PC-9 (cell line): ENCODE results near the gene SPEF1. TPM values are rescaled to one million over a fixed set of nuclear protein-coding genes. Genes with fewer than 3 reads are reported as not detected.

ENCODE experiments used
- BruUV-seq: library from RNA; stranded (reverse); fragments of 400-500 nt; replicated peaks from 2 replicates; lab custom pipeline; 2021; lab: Mats Ljungman, UMichigan
- CTCF ChIA-PET: fragments of 300-600 bp; sonication (Branson Sonifier 250); formaldehyde crosslinking; loops from one replicate; lab custom pipeline; 2022; ENCODE audit warnings: antibody characterized with exemption; lab: Charles Lee
- POLR2A ChIA-PET: fragments of 300-600 bp; sonication (Branson Sonifier 250); formaldehyde crosslinking; loops from one replicate; lab custom pipeline; 2022; ENCODE audit warnings: antibody characterized with exemption; ENCODE audit not compliant: unreplicated experiment; lab: Charles Lee
- DNase-seq, 2 experiments: peaks; one replicate each; pipeline versions ENCODE4 v3.0.0 to v3.0.0-alpha.2; 2015 to 2022; ENCODE audit warnings: mixed read lengths in 1 of 2
- H2AFZ ChIP-seq: fragments of 200-600 bp; sonication (generic); 2 replicates; pipeline ENCODE4 v1.8.1; 2017; ENCODE audit warnings: antibody characterized with exemption
- H3F3A ChIP-seq: fragments of 200-600 bp; sonication (generic); 2 replicates; pipeline ENCODE4 v1.8.1; 2017; ENCODE audit warnings: antibody characterized with exemption, mild to moderate bottlenecking, low read depth; ENCODE audit not compliant: insufficient read depth
- H3K27ac ChIP-seq: fragments of 200-600 bp; sonication (generic); 2 replicates; pipeline ENCODE4 v1.6.1; 2016; ENCODE audit warnings: mixed run types
- H3K27me3 ChIP-seq: fragments of 200-600 bp; sonication (generic); 2 replicates; pipeline ENCODE4 v1.6.1; 2016; ENCODE audit warnings: low read depth, mixed run types; ENCODE audit not compliant: insufficient read depth
- H3K36me3 ChIP-seq: fragments of 200-600 bp; sonication (generic); 2 replicates; pipeline ENCODE4 v1.6.1; 2016; ENCODE audit warnings: low read depth, mixed run types
- H3K4me1 ChIP-seq: fragments of 200-600 bp; sonication (generic); replicated peaks from 2 replicates; pipeline ENCODE4 v1.6.1; 2016; ENCODE audit warnings: mixed run types; ENCODE audit not compliant: insufficient read depth
- H3K4me2 ChIP-seq: fragments of 200-600 bp; sonication (generic); 2 replicates; pipeline ENCODE4 v1.6.1; 2017; ENCODE audit warnings: mixed run types
- H3K4me3 ChIP-seq: fragments of 200-600 bp; sonication (generic); 2 replicates; pipeline ENCODE4 v1.6.1; 2016; ENCODE audit warnings: mixed run types
- H3K79me2 ChIP-seq: fragments of 200-600 bp; sonication (generic); 2 replicates; pipeline ENCODE4 v1.6.1; 2017; ENCODE audit warnings: low read depth, mixed run types
- H3K9me2 ChIP-seq: fragments of 200-600 bp; sonication (generic); 2 replicates; pipeline ENCODE4 v1.8.1; 2017; ENCODE audit warnings: mild to moderate bottlenecking; ENCODE audit not compliant: insufficient read depth
- H3K9me3 ChIP-seq: fragments of 200-600 bp; sonication (generic); 2 replicates; pipeline ENCODE4 v1.8.1; 2016; ENCODE audit warnings: low read depth; ENCODE audit not compliant: insufficient read depth
- H4K20me1 ChIP-seq: fragments of 200-600 bp; sonication (generic); 2 replicates; pipeline ENCODE4 v1.8.1; 2017; ENCODE audit not compliant: insufficient read depth
- CTCF ChIP-seq: fragments of 200-600 bp; sonication (generic); conservative IDR thresholded peaks from 2 replicates; pipeline ENCODE4 v1.6.1; 2017; ENCODE audit warnings: mixed run types, antibody characterized with exemption, mild to moderate bottlenecking, moderate library complexity
- EZH2 ChIP-seq: fragments of 200-600 bp; sonication (generic); IDR thresholded peaks from 2 replicates; pipeline ENCODE4 v1.8.0; 2017; ENCODE audit warnings: antibody characterized with exemption, low read depth
- intact Hi-C: fragments of 100-400 bp; cut with micrococcal nuclease; formaldehyde crosslinking; loops from one replicate; pipeline ENCODE4 v1.10.0; 2022; ENCODE audit not compliant: unreplicated experiment
- total RNA-seq: library from RNA; stranded (reverse); gene quantifications from 2 replicates; pipeline ENCODE4 v1.2.3, GENCODE V29; 2021

Gene SPEF1
- total RNA-seq, 1 experiment from 2014 or later, result 2.6 TPM

- Histone ChIP-seq H3K36me3 (no peaks in the 10 kb centered on the region), H3K4me2 (no peak overlapping the region), H3K9me3 (no peaks in the 10 kb centered on the region), H3K27me3 (0 out of 2 replicates have a peak, but pooled peaks cover 5% of the 10 kb centered on the region), H2AFZ (no peak overlapping the region), H3K27ac (no peak overlapping the region), H4K20me1 (no peaks in the 10 kb centered on the region), H3F3A (peaks cover 8% of the 10 kb centered on the region; the same call in 1 of the 2 replicates), H3K9me2 (no peaks in the 10 kb centered on the region), H3K4me3 (no peak overlapping the region), H3K79me2 (no peaks in the 10 kb centered on the region), H3K4me1 (peaks cover 13% of the 10 kb centered on the region)
- intact Hi-C loops, result no loop called here
- DNase-seq, result no peak
- ChIA-PET POLR2A (no interaction called here), CTCF (interaction anchor here (0.8 to 1.2 kb wide), 2 partner anchors 16 to 53 kb away, joined by 3 to 4 read pairs; no protein-coding TSS in a partner anchor)
- no peak for TF ChIP-seq CTCF
- no peak for TF ChIP-seq EZH2
- no TSS peak for BruUV-seq
Observed at GRCh38 chr20:3729378-3729777, 51.9 kb downstream of the SPEF1 start.

GRCh38 chr20:3728876-3729275 lies 52.4 kb downstream of the SPEF1 start:
- POLR2A ChIA-PET, result no interaction called here
- Histone ChIP-seq H3K27ac (no peak overlapping the region), H3K4me3 (no peak overlapping the region), H3F3A (peaks cover 8% of the 10 kb centered on the region; the same call in 1 of the 2 replicates), H3K36me3 (no peaks in the 10 kb centered on the region), H3K79me2 (no peaks in the 10 kb centered on the region), H3K4me1 (peaks cover 13% of the 10 kb centered on the region), H3K9me3 (no peaks in the 10 kb centered on the region), H3K27me3 (0 out of 2 replicates have a peak, but pooled peaks cover 5% of the 10 kb centered on the region), H2AFZ (no peak overlapping the region), H3K4me2 (no peak overlapping the region), H3K9me2 (no peaks in the 10 kb centered on the region), H4K20me1 (no peaks in the 10 kb centered on the region)
- BruUV-seq, result no TSS peak
- CTCF ChIA-PET, result interaction anchor here (0.8 to 1.2 kb wide), 2 partner anchors 16 to 53 kb away, joined by 3 to 4 read pairs; no protein-coding TSS in a partner anchor
- intact Hi-C loops, result no loop called here
- TF ChIP-seq EZH2, result no peak
- TF ChIP-seq CTCF, result no peak
- DNase-seq, result no peak

- intact Hi-C loops, result no loop called here
- H3K27ac ChIP-seq, result no peak overlapping the region
- TF ChIP-seq CTCF (no peak), EZH2 (no peak)
- POLR2A ChIA-PET, result no interaction called here
- DNase-seq, result no peak
- H3K9me2 ChIP-seq, result no peaks in the 10 kb centered on the region
- BruUV-seq, result no TSS peak
- H3K4me1 ChIP-seq, result peaks cover 13% of the 10 kb centered on the region
- H3K36me3 ChIP-seq, result no peaks in the 10 kb centered on the region
- CTCF ChIA-PET, result no interaction called here
- peaks cover 8% of the 10 kb centered on the region; the same call in 1 of the 2 replicates for H3F3A ChIP-seq
- no peaks in the 10 kb centered on the region for H4K20me1 ChIP-seq
- H3K27me3 ChIP-seq, result 0 out of 2 replicates have a peak, but pooled peaks cover 5% of the 10 kb centered on the region
- H3K79me2 ChIP-seq, result no peaks in the 10 kb centered on the region
- no peaks in the 10 kb centered on the region for H3K9me3 ChIP-seq
- no peak overlapping the region for H3K4me2 ChIP-seq
- H2AFZ ChIP-seq, result no peak overlapping the region
- H3K4me3 ChIP-seq, result no peak overlapping the region
Observed at GRCh38 chr20:3728354-3728753, 52.9 kb downstream of the SPEF1 start.

Other genes with a start within 250 kb of the SPEF1 start
- not detected in 2 replicates for gene GFRA4, start 118.0 kb downstream of the SPEF1 start, total RNA-seq
- gene ADAM33, start 99.4 kb downstream of the SPEF1 start, total RNA-seq, result not detected in 2 replicates
- 0.13 TPM in 1 of 2 replicates, not detected in the other for gene SIGLEC1, start 68.8 kb downstream of the SPEF1 start, total RNA-seq
- not detected in 2 replicates for gene HSPA12B, start 48.8 kb downstream of the SPEF1 start, total RNA-seq
- gene ADISSP, start 13.7 kb downstream of the SPEF1 start, total RNA-seq, result 86.9 and 95.0 TPM in 2 replicates
- gene CENPB, start 5.3 kb upstream of the SPEF1 start, total RNA-seq, result 70.8 and 82.9 TPM in 2 replicates
- 83.5 and 91.0 TPM in 2 replicates for gene CDC25B, start 14.9 kb upstream of the SPEF1 start, total RNA-seq
- gene AP5S1, start 39.1 kb upstream of the SPEF1 start, total RNA-seq, result 18.3 and 20.0 TPM in 2 replicates
- gene MAVS, start 65.4 kb upstream of the SPEF1 start, total RNA-seq, result 53.6 and 61.3 TPM in 2 replicates
- 51.6 and 54.5 TPM in 2 replicates for gene PANK2, start 107.9 kb upstream of the SPEF1 start, total RNA-seq
- gene RNF24, start 234.1 kb upstream of the SPEF1 start, total RNA-seq, result 60.5 and 89.0 TPM in 2 replicates